K562 (cell line): ENCODE data around the gene PGD. TPM values are rescaled to one million over a fixed set of nuclear protein-coding genes. Genes with fewer than 3 reads are reported as not detected.

Experiments used
- ATAC-seq: fragments of 200-7000 bp; cut with Tn5 transposase; 3 replicates; pipeline ENCODE4 v1.9.1; 2020; ENCODE audit warnings: moderate library complexity
- BruUV-seq: library from RNA; stranded (reverse); fragments of 400-500 nt; replicated peaks from 2 replicates; lab custom pipeline; 2021; lab: Mats Ljungman, UMichigan
- CTCF ChIA-PET: fragments of 300-600 bp; formaldehyde crosslinking; extraction: SDS; loops from one replicate; lab custom pipeline; 2021; ENCODE audit warnings: low intra/inter-chr PET ratio; lab: Yijun Ruan, JAX
- POLR2A ChIA-PET: fragments of 300-600, 350-650 bp; sonication (Branson Sonifier 250); formaldehyde crosslinking; extraction: SDS; loops from one replicate; lab custom pipeline; 2021; ENCODE audit warnings: antibody characterized with exemption, inconsistent platforms; lab: Yijun Ruan, JAX
- DNase-seq, 4 experiments: peaks; one replicate each; pipeline versions ENCODE4 v3.0.0 to v3.0.0-alpha.2; 2011 to 2018; ENCODE audit warnings: low spot score in 3 of 4, mixed read lengths in 3 of 4; ENCODE audit errors: extremely low read depth in 1 of 4
- FAIRE-seq: peaks from 2 replicates; lab custom pipeline; 2011; peaks lifted over from hg19 to GRCh38; lab: Jason Lieb, UNC
- H2AFZ ChIP-seq: 2 replicates; pipeline ENCODE4 v1.6.0; 2011; ENCODE audit warnings: low read depth, low read length, control low read depth, inconsistent platforms
- H3K27ac ChIP-seq: fragments of 200-600 bp; 3 replicates; pipeline ENCODE4 v1.8.0; 2011; ENCODE audit warnings: low read depth, mild to moderate bottlenecking, control low read depth, inconsistent platforms, low read length, moderate library complexity, mixed read lengths; ENCODE audit errors: extremely low read depth
- H3K27me3 ChIP-seq, 2 experiments: fragments of 300-600 bp in 1 of 2; 2 replicates in 1 of 2; 3 replicates in 1 of 2; pipeline versions ENCODE4 v1.6.0 to v1.8.0; 2011; ENCODE audit warnings: inconsistent platforms in 2 of 2, low read length in 2 of 2, mild to moderate bottlenecking in 1 of 2, mixed read lengths in 1 of 2, moderate library complexity in 1 of 2; ENCODE audit not compliant: control insufficient read depth in 2 of 2, insufficient read depth in 2 of 2
- H3K36me3 ChIP-seq: fragments of 300-600 bp; 3 replicates; pipeline ENCODE4 v1.8.0; 2011; ENCODE audit warnings: mild to moderate bottlenecking, low read length, inconsistent platforms; ENCODE audit not compliant: control insufficient read depth, insufficient read depth
- H3K4me1 ChIP-seq, 2 experiments: fragments of 200-600 bp in 1 of 2; replicated peaks in 1 of 2; 2 replicates in 1 of 2; 3 replicates in 1 of 2; pipeline versions ENCODE4 v1.5.1 to v1.8.0; 2011; ENCODE audit warnings: inconsistent platforms in 2 of 2, low read length in 2 of 2, mild to moderate bottlenecking in 1 of 2, mixed read lengths in 1 of 2, moderate library complexity in 1 of 2; ENCODE audit not compliant: control insufficient read depth in 2 of 2, insufficient read depth in 2 of 2
- H3K4me2 ChIP-seq: 2 replicates; pipeline ENCODE4 v1.6.1; 2011; ENCODE audit warnings: low read length, control low read depth, inconsistent platforms, mixed read lengths; ENCODE audit not compliant: insufficient read depth
- H3K4me3 ChIP-seq: fragments of 200-600 bp; sonication (generic), shearing (Covaris generic); 2 replicates; pipeline ENCODE4 v1.5.1; 2016; ENCODE audit warnings: control low read depth, inconsistent platforms
- H3K79me2 ChIP-seq: fragments of 200-600 bp; 3 replicates; pipeline ENCODE4 v1.8.0; 2011; ENCODE audit warnings: low read length, inconsistent platforms; ENCODE audit not compliant: control insufficient read depth, insufficient read depth
- H3K9ac ChIP-seq, 2 experiments: 2 replicates each; pipeline versions ENCODE4 v1.6.0 to v1.6.1; 2011; ENCODE audit warnings: low read depth in 2 of 2, low read length in 2 of 2, control low read depth in 1 of 2, inconsistent platforms in 1 of 2, mild to moderate bottlenecking in 1 of 2, mixed read lengths in 1 of 2; ENCODE audit not compliant: insufficient read depth in 1 of 2
- H3K9me1 ChIP-seq: one replicate; pipeline ENCODE4 v1.6.0; 2011; ENCODE audit warnings: inconsistent platforms, mild to moderate bottlenecking, low read length, moderate library complexity; ENCODE audit not compliant: control insufficient read depth, insufficient read depth
- H3K9me3 ChIP-seq: replicated peaks from 2 replicates; pipeline ENCODE4 v1.5.1; 2011; ENCODE audit warnings: low read depth, low read length, inconsistent platforms; ENCODE audit not compliant: control insufficient read depth, insufficient read depth
- H4K20me1 ChIP-seq: replicated peaks from 2 replicates; pipeline ENCODE4 v1.6.1; 2011; ENCODE audit warnings: low read length, inconsistent platforms, mixed read lengths; ENCODE audit not compliant: control insufficient read depth, insufficient read depth
- HDAC6 ChIP-seq: IDR thresholded peaks from 2 replicates; pipeline ENCODE4 v1.6.1; 2012; ENCODE audit warnings: low read depth, mild to moderate bottlenecking, control low read depth, inconsistent platforms, low read length, moderate library complexity
- NONO ChIP-seq, 2 experiments: fragments of 200-400 bp in 1 of 2; fragments of 450-650 bp in 1 of 2; formaldehyde crosslinking in 1 of 2; IDR thresholded peaks; 2 replicates each; pipeline ENCODE4 v1.6.1; 2017; ENCODE audit warnings: low read depth in 2 of 2, mild to moderate bottlenecking in 2 of 2, moderate library complexity in 2 of 2, low read length in 1 of 2
- UBTF ChIP-seq, 2 experiments: IDR thresholded peaks; 2 replicates each; pipeline ENCODE4 v1.6.1; 2012; ENCODE audit warnings: improper control_type of control experiment in 2 of 2, low read depth in 2 of 2, low read length in 2 of 2, borderline replicate concordance in 1 of 2
- ZNF311 ChIP-seq: fragments of 250-450 bp; sonication (Bioruptor Pico); IDR thresholded peaks from 2 replicates; pipeline ENCODE4 v1.4.0; 2020; ENCODE audit warnings: mild to moderate bottlenecking, moderate library complexity
- ZNF318 ChIP-seq, 2 experiments: fragments of 450-650 bp; IDR thresholded peaks; 2 replicates each; pipeline ENCODE4 v1.6.1; 2016; ENCODE audit warnings: mild to moderate bottlenecking in 2 of 2, borderline replicate concordance in 1 of 2, low read depth in 1 of 2, moderate library complexity in 1 of 2
- ZNF511 ChIP-seq: sonication (generic); formaldehyde crosslinking; IDR thresholded peaks from 2 replicates; pipeline ENCODE4 v1.8.0; 2022; ENCODE audit warnings: mild to moderate bottlenecking, missing genetic modification reagents
- WGBS: fragments of 100-300 bp; shearing (Covaris generic); methylation state at CpG from one replicate; pipeline ENCODE4 v1.1.6; 2016; ENCODE audit warnings: low coverage, mixed read lengths; ENCODE audit not compliant: insufficient coverage; ENCODE audit errors: missing lambda C conversion rate; 5-methylcytosine and 5-hydroxymethylcytosine counted together
- in situ Hi-C: fragments of 300-500 bp; cut with MboI; formaldehyde crosslinking; loops from 4 replicates; pipeline ENCODE4 v1.15.0; 2018; ENCODE audit warnings: inconsistent platforms, mixed read lengths
- intact Hi-C: fragments of 100-400 bp; cut with micrococcal nuclease; formaldehyde crosslinking; loops from 2 replicates; pipeline ENCODE4 v1.14.2; 2022
- polyA plus RNA-seq, 8 experiments: library from polyadenylated mRNA; depleted of rRNA in 4 of 8; stranded (reverse) in 5 of 8; unstranded in 3 of 8; fragments of >200 nt; fragmentation: Nextera tagmentation in 2 of 8; fragmentation: Illumina TruSeq in 1 of 8; extraction: Ambion mirVana in 2 of 8; extraction: Trizol in 1 of 8; gene quantifications; 2 replicates each; pipeline versions ENCODE4 v1.2.1 to v1.2.3, GENCODE V29; 2011 to 2014; ENCODE audit warnings: inconsistent platforms in 1 of 8, missing spikeins in 1 of 8
- total RNA-seq, 7 experiments: library from RNA; depleted of rRNA in 6 of 7; stranded (reverse); fragments of >200 nt in 6 of 7; fragmentation: Illumina TruSeq in 2 of 7; extraction: Trizol in 2 of 7; gene quantifications; 2 replicates each; pipeline versions ENCODE4 v1.2.1 to v1.2.3, GENCODE V29; 2011 to 2021; ENCODE audit warnings: low replicate concordance in 1 of 7

The PGD gene
- total and polyA plus RNA-seq, 9 of the 15 experiments (the other 6 are each of a cell fraction or from before 2014, with no cell fraction given), result 177 to 542 (median 270) TPM

GRCh38 chr1:10380594-10381275, 18.1 kb upstream of the PGD start:
- intact Hi-C loops, result no loop called here
- no peak for ATAC-seq
- 35% methylated on average over 5 of the region's 5 CpGs for WGBS
- no peaks in the 10 kb centered on the region for H4K20me1 ChIP-seq
- no TSS peak for BruUV-seq
- ChIA-PET CTCF (no interaction called here), POLR2A (interaction anchor here (0.7 to 1.6 kb wide), 2 partner anchors 19 to 175 kb away, joined by 3 to 7 read pairs; partner anchors contain the start of gene PGD)
- no peaks in the 10 kb centered on the region for H3K79me2 ChIP-seq
- no peak overlapping the region for H3K4me2 ChIP-seq
- no peak overlapping the region for H3K9ac ChIP-seq
- H3K36me3 ChIP-seq, result peaks cover 7% of the 10 kb centered on the region; the same call in 1 of the 3 replicates
- no peak overlapping the region for H2AFZ ChIP-seq
- no peaks in the 10 kb centered on the region for H3K9me1 ChIP-seq
- H3K4me1 ChIP-seq, result peaks cover 8 to 11% of the 10 kb centered on the region in 2 experiments; a peak in 4 of 5 replicates
- FAIRE-seq, result no peak
- in situ Hi-C loops, result no loop called here
- H3K27ac ChIP-seq, result no peak overlapping the region
- no peak overlapping the region for H3K4me3 ChIP-seq
- no peaks in the 10 kb centered on the region for H3K27me3 ChIP-seq
- no peak for DNase-seq
- no peaks in the 10 kb centered on the region for H3K9me3 ChIP-seq
- TF ChIP-seq ZNF311 (CRISPR knock-in tag) (no peak), ZNF318 (IDR thresholded peaks at IDR 0.05; ENCODE audit: borderline replicate concordance in 1 of 2, low read depth in 1 of 2) (no peak), UBTF (IDR thresholded peaks at IDR 0.05; ENCODE audit: borderline replicate concordance in 1 of 2, low read depth in 2 of 2, low read length in 2 of 2) (no peak), ZNF511 (CRISPR knock-in tag) (no peak), NONO (IDR thresholded peaks at IDR 0.05; ENCODE audit: low read depth in 2 of 2, low read length in 1 of 2) (no peak), HDAC6 (no peak)
